HepG2 (cell line): ENCODE measurements around the gene ARVCF. TPM values are rescaled to one million over a fixed set of nuclear protein-coding genes. Genes with fewer than 3 reads are reported as not detected.

Experiments used
- CEBPZ ChIP-seq: IDR thresholded peaks from 2 replicates; pipeline ENCODE4 v1.6.1; 2012; ENCODE audit warnings: low read length, improper control_type of control experiment
- LCORL ChIP-seq, 2 experiments: fragments of 450-650 bp in 1 of 2; sonication (generic) in 1 of 2; formaldehyde crosslinking in 1 of 2; IDR thresholded peaks; 2 replicates each; pipeline versions ENCODE4 v1.5.0 to v1.6.1; 2017 to 2020; ENCODE audit warnings: antibody characterized with exemption in 1 of 2, missing genetic modification reagents in 1 of 2
- MNT ChIP-seq: fragments of 450-650 bp; IDR thresholded peaks from 2 replicates; pipeline ENCODE4 v1.6.1; 2016
- NFE2L1 ChIP-seq: sonication (generic); formaldehyde crosslinking; IDR thresholded peaks from 2 replicates; pipeline ENCODE4 v1.4.0; 2020; ENCODE audit warnings: missing genetic modification reagents, mild to moderate bottlenecking, borderline replicate concordance
- NPAS2 ChIP-seq: sonication (generic); formaldehyde crosslinking; IDR thresholded peaks from 2 replicates; pipeline ENCODE4 v1.8.0; 2022; ENCODE audit warnings: mild to moderate bottlenecking, missing genetic modification reagents, borderline replicate concordance
- POGZ ChIP-seq: sonication (generic); formaldehyde crosslinking; IDR thresholded peaks from 2 replicates; pipeline ENCODE4 v1.4.0; 2020; ENCODE audit warnings: mild to moderate bottlenecking, missing genetic modification reagents
- SP1 ChIP-seq, 2 experiments: fragments of 450-650 bp in 1 of 2; sonication (generic) in 1 of 2; formaldehyde crosslinking in 1 of 2; IDR thresholded peaks; 2 replicates each; pipeline versions ENCODE4 v1.4.0 to v1.6.1; 2016 to 2020; ENCODE audit warnings: missing genetic modification reagents in 1 of 2
- TBP ChIP-seq: sonication (generic); formaldehyde crosslinking; IDR thresholded peaks from 2 replicates; pipeline ENCODE4 v1.5.0; 2020; ENCODE audit warnings: missing genetic modification reagents
- ZNF17 ChIP-seq: sonication (generic); formaldehyde crosslinking; IDR thresholded peaks from 2 replicates; pipeline ENCODE4 v1.5.0; 2020; ENCODE audit warnings: mild to moderate bottlenecking, missing genetic modification reagents
- ZNF235 ChIP-seq: sonication (generic); formaldehyde crosslinking; IDR thresholded peaks from 2 replicates; pipeline ENCODE4 v1.8.1; 2023; ENCODE audit warnings: mild to moderate bottlenecking, missing genetic modification reagents, borderline replicate concordance
- ZNF512 ChIP-seq: sonication (generic); formaldehyde crosslinking; IDR thresholded peaks from 2 replicates; pipeline ENCODE4 v1.4.0; 2020; ENCODE audit warnings: mild to moderate bottlenecking, missing genetic modification reagents
- ZNF513 ChIP-seq: sonication (generic); formaldehyde crosslinking; conservative IDR thresholded peaks from 2 replicates; pipeline ENCODE4 v1.5.0; 2020; ENCODE audit warnings: missing genetic modification reagents
- ZNF556 ChIP-seq: sonication (generic); formaldehyde crosslinking; IDR thresholded peaks from 2 replicates; pipeline ENCODE4 v1.4.0; 2020; ENCODE audit warnings: mild to moderate bottlenecking, missing genetic modification reagents, borderline replicate concordance
- ZNF562 ChIP-seq: sonication (generic); formaldehyde crosslinking; IDR thresholded peaks from 2 replicates; pipeline ENCODE4 v1.8.0; 2022; ENCODE audit warnings: missing genetic modification reagents, borderline replicate concordance
- ZNF567 ChIP-seq: sonication (generic); formaldehyde crosslinking; IDR thresholded peaks from 2 replicates; pipeline ENCODE4 v1.8.1; 2023; ENCODE audit warnings: mild to moderate bottlenecking, missing genetic modification reagents, borderline replicate concordance
- ZNF687 ChIP-seq: sonication (generic); formaldehyde crosslinking; IDR thresholded peaks from 2 replicates; pipeline ENCODE4 v1.5.1; 2020; ENCODE audit warnings: mild to moderate bottlenecking, missing genetic modification reagents, moderate library complexity
- ZNF746 ChIP-seq: sonication (generic); formaldehyde crosslinking; IDR thresholded peaks from 2 replicates; pipeline ENCODE4 v1.8.0; 2022; ENCODE audit warnings: mild to moderate bottlenecking, missing genetic modification reagents
- polyA plus RNA-seq, 8 experiments: library from polyadenylated mRNA; depleted of rRNA in 3 of 8; stranded (reverse) in 7 of 8; unstranded in 1 of 8; fragments of >200 nt; fragmentation: Illumina TruSeq in 4 of 8; extraction: Trizol in 4 of 8; gene quantifications; 2 replicates each; pipeline versions ENCODE4 v1.2.1 to v1.2.3, GENCODE V29; 2011 to 2016; ENCODE audit warnings: low read depth in 4 of 8, missing spikeins in 1 of 8, mixed read lengths in 1 of 8; ENCODE audit not compliant: insufficient read depth in 1 of 8
- total RNA-seq, 5 experiments: library from RNA; depleted of rRNA; stranded (reverse); fragments of >200 nt; fragmentation: Illumina TruSeq; extraction: Trizol; gene quantifications; 2 replicates each; pipeline ENCODE4 v1.2.3, GENCODE V29; 2016; ENCODE audit warnings: low read depth in 1 of 5

Gene ARVCF
- total and polyA plus RNA-seq, 2 of the 13 experiments (the other 11 are each of a cell fraction or from before 2014, with no cell fraction given): 16.4 to 17.7 TPM

GRCh38 chr22:19957445-19957844 lies 59.2 kb downstream of the ARVCF start (continued):
- TF ChIP-seq ZNF512 (CRISPR knock-in tag) (no peak), TBP (CRISPR knock-in tag) (no peak), ZNF746 (CRISPR knock-in tag) (no peak), ZNF556 (no peak), MNT (0 out of 2 replicates have a peak, but pooled peaks have one; percentile 21), NPAS2 (CRISPR knock-in tag) (no peak), NFE2L1 (CRISPR knock-in tag) (0 out of 2 replicates have a peak, but pooled peaks have one; percentile 37), ZNF567 (CRISPR knock-in tag) (no peak), ZNF17 (CRISPR knock-in tag) (no peak), SP1 (IDR thresholded peaks at IDR 0.05) (no peak), SP1 (CRISPR knock-in tag; IDR thresholded peaks at IDR 0.05) (0 out of 2 replicates have a peak, but pooled peaks have one; percentile 30), POGZ (CRISPR knock-in tag) (no peak), LCORL (IDR thresholded peaks at IDR 0.05) (no peak), LCORL (CRISPR knock-in tag; IDR thresholded peaks at IDR 0.05) (no peak), ZNF562 (CRISPR knock-in tag) (no peak), CEBPZ (no peak), ZNF235 (CRISPR knock-in tag) (no peak), ZNF687 (CRISPR knock-in tag) (peak; percentile 90), ZNF513 (CRISPR knock-in tag) (no peak)
